Measurements from ENCODE around the gene TMEM131L.
"Not testable (repeated sequence)": the region's sequence is repeated elsewhere in the genome, so short reads cannot be mapped to it uniquely, and the experiment has no call there.

TMEM131L gene

DNA sequence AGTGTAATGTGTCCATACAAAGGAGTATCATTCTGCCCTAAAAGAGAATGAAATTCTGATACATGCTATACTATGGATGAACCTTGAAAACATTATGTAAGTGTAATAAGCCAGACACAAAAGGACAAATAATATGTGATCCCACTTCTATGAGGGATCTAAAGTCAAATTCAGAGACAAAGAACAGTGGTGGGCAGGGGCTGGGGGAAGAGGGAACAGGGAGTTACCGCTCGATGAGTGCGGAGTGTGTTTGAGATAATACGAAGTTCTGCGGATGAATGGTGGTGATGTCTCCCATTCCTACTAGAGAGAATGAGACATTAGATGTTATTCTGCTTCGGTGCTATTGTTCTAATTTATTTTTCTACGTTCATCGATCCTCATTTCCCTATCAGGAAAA, 171.9 kb downstream of the TMEM131L start:
- intact Hi-C loops (cut with DNase I) = no loop called here
- no peak for DNase-seq

DNA sequence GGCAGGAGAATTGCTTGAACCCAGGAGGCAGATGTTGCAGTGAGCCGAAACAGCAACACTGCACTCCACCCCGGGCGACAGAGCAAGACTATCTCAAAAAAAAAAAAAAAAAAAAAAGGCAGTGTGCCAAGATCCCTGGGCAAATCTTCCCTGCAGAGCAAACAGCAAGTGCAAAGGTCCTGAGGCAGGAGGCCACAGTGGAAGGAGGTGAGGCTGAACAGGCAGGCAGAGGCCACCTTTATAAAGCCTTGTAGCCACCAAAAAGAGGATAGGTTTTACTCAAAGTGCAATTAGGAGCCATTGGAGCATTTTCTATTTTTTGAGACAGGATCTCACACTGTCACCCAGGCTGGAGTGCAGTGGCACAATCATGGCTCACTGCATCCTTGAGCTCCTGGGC, 172.8 kb downstream of the TMEM131L start:
- DNase-seq = no peak
- intact Hi-C loops (cut with DNase I) = no loop called here

DNA sequence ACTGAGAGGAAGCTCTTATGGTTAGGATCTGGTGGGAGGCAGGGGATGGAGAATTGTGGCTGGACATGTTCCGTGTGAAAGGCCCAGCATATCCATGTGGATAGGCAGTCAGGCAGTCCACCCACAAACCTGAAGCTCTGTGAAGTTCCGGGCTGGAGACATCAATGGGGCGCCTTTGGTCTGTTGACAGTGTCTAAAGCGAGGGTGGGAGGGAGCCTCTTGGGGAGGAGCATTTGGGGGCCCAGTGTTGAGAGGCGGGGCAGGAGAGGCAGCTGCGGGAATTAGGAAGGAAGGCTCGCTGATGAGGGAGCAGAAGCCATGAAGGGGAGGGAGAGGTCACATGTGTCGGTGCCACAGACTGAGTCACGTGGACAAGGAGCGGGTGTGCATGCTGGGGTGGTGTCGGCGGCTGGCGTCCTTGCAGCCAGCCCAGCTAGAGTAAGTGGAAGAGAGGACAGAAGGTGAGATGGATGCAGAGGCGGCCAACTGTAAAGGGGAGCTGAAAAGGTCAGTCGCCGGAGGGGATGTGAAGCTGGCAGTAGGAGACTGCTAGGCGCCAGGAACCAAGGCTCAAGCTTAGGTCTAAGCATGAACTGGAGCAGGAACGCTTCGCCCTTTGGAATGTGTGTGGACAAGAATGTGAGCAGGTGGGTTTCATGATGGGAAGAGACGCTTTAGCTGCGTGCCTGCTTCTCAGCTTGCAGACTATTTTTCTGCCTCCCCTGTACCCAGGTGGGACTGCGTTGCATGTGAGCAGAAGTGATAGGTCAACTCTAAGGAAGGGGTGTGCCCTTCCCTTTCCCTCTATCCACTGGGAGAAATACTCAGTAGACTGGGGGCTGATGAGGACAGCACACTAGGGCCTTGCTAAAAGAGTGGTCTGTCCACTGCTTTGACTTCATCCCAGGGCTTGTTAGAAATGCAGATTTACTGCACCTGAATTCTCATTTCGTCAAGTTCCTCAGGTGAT, 174.0 kb downstream of the TMEM131L start:
- intact Hi-C loops (cut with DNase I) = loop anchor here (5.0 kb wide), 2 partner anchors 112 to 298 kb away; partner anchors contain the start of gene MND1
- DNase-seq = no peak

DNA sequence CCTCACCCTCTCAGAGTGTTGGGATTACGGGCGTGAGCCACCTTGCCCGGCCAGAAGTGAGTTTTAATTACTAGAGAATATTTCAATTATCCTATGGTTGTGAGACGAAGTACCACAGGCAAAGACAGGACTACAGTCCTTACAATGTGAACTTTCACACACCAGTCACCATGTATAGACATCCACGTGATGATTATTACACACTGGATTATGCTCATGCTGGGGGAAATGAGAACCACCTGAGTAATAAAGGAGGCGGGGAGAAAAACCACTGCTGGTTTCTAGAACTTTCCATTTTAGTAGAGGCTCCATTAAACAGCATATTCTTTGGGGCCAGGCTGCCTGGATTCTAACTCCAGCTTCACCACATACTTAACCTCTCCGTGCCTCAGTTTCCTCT, 175.4 kb downstream of the TMEM131L start:
- DNase-seq = no peak
- intact Hi-C loops (cut with DNase I) = loop anchor here (5.0 kb wide), 2 partner anchors 111 to 299 kb away; partner anchors contain the start of gene MND1

DNA sequence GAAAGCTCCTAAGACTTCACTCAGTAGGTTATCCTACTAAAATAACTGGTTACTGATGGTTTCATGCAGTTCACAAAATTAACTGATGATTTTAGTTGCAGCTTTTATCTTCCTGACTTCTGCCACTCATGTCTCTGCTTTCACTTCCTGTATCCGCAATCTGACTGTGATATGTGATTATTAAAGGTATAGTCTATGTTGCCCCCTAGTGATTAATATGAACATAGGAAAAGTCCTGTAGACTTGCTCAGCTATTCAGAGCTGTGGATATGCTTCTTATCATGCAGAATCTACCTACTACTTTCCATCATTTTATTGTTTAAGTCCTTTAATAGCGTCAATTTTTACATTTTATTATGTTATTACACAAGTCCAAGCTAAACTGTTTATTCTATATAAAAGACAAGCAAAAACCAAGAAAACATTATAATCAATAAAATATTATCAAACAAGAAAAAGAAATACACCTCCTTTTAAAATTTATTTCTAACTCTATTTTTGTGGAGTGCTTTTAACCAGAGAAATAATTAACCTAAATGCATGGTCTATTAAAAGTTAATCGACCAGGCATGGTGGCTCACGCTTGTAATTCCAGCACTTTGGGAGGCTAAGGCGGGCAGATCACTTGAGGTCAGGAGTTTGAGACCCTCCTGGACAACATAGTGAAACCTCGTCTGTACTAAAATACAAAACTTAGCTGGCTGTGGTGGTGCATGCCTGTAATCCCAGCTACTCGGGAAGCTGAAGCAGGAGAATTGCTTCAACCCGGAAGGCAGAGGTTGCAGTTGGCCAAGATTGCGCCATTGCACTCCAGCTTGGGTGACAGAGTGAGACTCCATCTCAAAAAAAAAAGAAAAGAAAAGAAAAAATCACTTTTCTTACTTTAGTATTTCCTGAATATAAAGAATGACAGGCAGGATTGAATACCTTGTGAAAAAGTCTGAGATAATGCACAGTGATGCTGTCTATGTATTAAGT, 177.5 kb downstream of the TMEM131L start:
- intact Hi-C loops (cut with DNase I) = loop anchor here (5.0 kb wide), 2 partner anchors 109 to 301 kb away; partner anchors contain the start of gene MND1
- no peak for DNase-seq

DNA sequence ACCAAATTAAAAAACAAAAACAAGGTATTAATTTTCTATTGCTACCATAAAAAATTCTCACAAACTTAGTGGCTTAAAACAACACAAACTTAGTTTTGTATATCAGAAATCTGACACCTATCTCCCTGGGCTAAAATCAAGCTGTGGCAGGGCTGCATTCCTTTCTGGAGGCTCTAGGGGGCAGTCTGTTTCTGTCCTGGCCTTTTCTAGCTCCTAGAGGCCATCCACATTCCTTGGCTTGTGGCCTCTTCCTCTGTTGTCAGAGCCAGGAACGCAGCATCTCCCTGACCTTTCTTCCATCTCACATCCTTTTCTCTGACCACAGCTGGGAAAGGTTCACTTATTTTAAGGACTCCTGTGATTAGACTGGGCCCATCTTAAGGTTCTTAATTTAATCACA, 179.0 kb downstream of the TMEM131L start:
- no peak for DNase-seq
- intact Hi-C loops (cut with DNase I) = no loop called here

DNA sequence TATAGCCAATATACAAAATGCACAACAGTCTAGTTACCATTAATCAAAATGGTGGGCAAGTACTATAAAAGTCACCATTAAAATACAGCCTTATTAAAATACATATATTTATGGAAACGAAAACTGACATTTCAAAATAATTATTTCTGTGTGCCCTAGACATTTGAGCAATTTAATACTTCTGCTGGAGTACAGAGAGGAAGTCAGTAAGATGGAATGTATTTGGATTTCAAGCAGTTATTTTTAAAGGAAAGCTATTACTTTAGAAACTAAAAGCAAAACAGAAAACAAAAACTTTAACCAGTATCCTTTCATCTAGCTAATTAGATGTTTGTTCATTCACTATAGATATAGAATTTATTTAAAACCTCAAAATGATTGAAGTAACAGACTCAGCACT, 180.1 kb downstream of the TMEM131L start:
- intact Hi-C loops (cut with DNase I) = no loop called here

DNA sequence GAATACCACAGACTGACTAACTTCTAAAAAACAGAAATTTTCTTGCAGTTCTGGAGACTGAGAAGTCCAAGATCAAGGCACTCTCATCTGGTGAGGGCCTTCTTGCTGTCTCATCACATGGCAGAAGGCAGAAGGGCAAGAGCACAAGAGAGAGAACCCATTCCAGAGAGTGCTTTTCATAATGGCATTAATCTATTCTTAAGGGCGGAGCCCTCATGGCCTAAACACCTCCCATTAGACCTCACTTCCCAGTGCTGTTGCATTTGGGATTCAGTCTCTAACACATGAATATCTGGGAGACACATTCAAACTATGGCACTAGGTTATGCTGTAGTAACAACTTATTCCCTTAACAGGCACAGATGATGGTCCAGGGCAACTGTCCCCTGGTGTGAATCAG, 180.8 kb downstream of the TMEM131L start:
- intact Hi-C loops (cut with DNase I) = no loop called here
- no peak for DNase-seq

More for the DNA sequence above, 180.1 kb downstream of the TMEM131L start:
- no peak for DNase-seq

DNA sequence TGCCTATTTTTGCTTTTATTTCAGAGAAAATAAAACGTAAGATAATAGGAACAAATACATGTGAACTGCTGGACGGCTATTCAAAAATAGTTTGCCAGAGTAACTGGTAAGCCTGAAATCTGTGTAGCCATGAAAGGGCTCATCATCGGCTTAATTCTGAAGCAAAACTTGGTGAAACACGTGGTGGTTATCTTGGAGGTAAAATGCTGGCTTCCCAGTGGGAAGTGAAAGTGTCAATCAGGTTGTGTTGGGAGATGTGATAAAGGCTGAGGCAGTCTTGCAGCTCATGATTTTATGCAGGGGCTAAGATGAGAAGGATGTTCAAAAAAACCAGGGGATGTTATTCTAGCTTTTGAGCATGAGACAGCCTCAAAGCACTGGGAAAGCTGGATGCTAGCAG, 181.8 kb downstream of the TMEM131L start:
- DNase-seq = no peak
- intact Hi-C loops (cut with DNase I) = no loop called here

DNA sequence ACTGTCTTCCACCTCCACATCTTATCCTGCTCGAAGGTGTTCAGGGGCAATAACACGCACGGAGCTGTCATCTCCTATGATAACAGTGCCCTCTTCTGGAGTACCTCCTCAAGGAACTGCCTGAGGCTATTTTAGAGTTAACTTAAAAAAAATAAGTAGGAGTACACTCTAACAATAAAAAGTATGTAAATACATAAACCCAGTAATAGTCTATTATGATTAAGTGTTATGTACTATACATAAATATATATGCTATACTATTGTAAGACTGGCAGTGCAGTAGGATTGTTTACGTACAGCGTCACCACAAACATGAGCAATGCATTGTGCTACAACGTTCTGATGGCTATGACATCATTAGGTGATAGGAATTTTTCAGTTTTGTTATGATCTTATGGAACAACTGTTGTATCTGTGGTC, 183.4 kb downstream of the TMEM131L start:
- DNase-seq = no peak
- intact Hi-C loops (cut with DNase I) = no loop called here

DNA sequence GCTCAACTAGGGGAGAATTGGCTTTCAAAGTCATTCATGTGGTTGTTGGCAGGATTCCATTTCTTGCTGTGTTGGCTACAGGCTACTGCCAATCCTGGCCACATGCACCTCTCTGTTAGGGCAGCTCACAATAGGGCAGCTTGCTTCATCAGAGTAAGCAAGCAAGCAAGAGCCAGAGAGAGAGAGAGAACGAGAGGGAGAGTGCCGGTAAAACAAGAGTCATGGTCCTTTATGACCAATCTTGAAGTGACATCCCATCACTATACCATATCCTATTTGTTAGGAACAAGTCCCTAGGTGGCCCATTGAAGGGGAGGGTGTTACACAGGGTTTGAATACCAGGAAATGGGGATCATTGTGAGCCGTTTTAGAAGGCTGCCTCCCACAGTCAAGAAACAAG, 185.0 kb downstream of the TMEM131L start:
- DNase-seq = no peak
- intact Hi-C loops (cut with DNase I) = no loop called here

DNA sequence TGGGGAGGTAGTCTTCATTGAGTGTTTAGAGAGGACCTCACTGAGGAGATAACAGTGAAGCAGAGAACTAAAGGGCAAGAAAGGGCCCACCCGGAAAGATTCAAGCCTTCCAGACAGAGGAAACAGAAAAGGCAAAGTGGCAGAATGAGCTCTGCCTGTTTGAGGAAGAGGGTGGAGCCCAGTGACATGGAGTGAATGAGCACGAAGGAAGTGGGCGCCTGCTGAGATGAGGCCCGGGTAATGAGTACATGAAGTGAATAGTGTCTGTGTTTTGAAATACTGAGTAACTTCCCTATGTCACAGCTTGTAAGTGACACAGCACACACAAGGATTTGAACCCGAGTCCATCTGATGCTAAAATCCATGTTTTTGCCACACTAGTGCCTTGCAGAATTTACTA, 185.4 kb downstream of the TMEM131L start:
- intact Hi-C loops (cut with DNase I) = no loop called here
- peak in 2 of 10 donors; percentile 30 to 44 for DNase-seq

DNA sequence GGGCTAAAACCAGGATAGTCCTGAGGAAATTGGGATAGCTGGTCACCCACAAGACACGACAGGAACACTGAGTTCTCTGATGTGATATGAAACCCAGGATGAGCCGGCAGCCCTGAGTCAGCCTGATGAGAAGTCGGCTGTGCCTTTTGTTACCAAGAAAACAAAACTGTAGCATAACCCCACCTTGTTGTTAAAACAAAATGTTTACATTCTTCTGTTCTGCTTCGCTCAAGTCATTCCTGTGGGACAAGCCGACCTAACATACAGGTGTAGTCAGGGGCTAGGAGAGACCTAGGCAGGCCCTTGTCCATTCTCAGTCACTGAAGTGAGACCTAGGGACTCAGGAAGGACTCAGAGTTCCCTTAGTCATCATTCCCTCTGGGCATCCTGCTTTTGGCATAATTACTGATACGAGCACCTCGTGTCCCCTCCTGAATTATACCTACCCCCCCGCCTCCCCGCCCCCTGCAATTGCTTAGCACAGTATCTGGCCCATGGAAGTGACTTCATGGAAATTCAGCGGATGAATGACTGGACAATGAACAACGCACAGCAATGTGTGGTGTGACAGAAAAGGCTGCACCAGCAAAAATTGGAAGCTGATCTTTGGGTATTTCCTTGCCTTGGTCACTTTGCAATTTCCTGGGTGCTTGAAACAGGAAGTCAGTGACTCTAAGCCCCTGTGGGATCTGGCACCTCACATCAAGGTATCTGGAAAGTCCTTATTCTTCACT, 186.1 kb downstream of the TMEM131L start:
- intact Hi-C loops (cut with DNase I) = no loop called here

DNA sequence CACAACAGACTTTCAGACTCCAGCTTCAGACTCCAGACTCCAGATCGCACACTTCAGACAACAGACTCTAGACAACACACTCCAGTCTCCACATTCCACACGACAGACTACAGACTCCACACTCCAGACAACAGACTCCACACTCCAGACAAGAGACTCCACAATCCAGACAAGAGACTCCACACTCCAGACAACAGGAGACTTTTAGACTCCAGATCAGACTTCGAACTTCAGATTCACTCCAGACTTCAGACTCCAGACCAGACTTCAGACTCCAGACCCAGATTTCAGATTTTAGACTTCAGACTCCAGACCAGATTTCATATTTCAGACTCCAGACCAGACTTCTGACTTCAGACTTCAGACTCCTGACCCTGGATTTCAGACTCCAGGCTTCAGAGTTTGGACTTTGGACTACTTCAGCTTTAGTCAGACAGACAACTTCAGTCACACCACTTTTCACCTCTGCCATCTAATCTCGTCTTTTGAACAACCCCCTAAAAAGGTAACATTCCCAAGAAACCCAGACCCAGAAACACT, 188.9 kb downstream of the TMEM131L start:
- intact Hi-C loops (cut with DNase I) = no loop called here
- no peak for DNase-seq

More for the DNA sequence above, 186.1 kb downstream of the TMEM131L start:
- DNase-seq = no peak

DNA sequence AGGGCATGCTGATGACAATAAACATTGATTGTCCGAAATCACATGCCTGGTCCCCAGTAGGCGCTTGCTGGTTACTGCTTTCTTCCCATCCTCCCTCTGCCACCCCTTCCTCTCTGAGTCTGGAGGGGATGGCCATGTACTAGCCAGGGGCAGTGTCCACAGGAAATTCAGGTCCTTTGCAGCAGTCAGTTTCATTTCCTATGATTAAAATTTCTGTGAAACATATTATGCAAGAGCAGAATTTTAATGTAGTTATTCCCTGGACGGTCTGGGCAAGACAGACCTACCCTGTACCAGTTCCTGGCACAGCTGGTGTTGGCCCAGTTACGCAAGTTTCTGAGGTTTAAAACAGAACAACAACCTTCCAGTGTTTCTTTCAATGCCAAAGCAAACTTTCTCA, 189.8 kb downstream of the TMEM131L start:
- peak in 1 of 10 donors; percentile 29 for DNase-seq
- intact Hi-C loops (cut with DNase I) = no loop called here

DNA sequence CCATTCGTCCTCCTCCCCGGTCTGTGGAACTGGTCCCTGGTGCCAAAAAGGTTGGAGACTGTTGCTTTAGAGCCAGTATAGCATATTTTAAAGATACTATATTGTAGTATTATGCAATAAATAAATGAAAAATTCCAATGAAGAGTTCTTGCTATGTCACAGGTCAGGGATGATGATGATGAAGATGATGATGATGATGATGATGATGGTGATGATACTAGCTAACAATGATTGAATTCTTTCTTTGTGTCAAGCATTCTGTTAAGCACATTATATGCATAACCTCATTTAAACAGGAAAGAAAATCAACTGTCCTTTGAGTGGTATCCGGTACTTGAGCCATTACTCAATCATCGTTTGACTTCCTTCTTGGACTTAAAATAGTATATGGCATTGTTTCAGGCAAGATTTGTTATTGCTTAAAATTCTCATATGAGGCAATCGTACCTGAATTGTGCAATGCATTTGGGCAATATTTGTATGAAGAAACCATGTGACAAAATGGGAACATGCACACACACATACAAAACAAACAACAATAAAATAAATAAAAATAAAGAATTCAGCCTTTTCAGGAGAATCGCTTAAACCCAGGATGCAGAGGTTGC, 195.2 kb downstream of the TMEM131L start:
- intact Hi-C loops (cut with DNase I) = no loop called here
- DNase-seq = no peak

DNA sequence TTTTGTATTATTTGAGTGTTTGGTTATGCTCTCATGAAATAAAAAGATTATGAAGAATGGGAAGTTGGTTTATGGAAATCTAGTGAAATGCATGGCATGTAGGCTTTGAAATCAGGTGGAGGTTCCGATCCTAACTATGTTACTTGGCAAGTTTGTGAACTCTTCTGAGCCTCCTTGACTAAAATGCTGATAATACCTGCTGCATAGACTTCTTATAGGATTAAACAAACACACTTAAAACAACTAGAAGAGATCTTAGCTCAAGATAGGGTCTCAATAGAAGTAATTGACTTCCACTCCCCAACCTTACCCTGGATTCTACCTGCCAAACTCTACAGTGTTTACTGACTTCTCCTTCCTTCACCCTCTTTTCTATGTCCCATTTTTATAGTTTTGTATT, 195.7 kb downstream of the TMEM131L start:
- intact Hi-C loops (cut with DNase I) = no loop called here
- no peak for DNase-seq

DNA sequence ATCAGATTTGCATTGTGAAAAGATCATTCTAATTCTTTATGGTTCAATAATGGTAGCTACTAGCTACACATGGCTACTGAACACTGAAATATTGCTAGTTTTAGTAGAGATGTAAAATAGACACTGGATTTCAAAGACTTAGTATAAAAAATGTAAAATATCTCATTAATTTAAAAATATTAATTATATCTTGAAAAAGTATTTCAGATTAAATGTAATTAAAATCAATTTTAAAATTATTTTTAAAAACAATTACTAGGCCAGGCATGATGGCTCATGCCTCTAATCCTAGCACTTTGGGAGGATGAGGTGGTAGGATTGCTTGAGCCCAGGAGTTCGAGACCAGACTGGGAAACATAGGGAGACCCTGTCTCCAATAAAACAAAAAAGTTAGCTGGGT, 197.5 kb downstream of the TMEM131L start:
- no peak for DNase-seq
- intact Hi-C loops (cut with DNase I) = no loop called here

DNA sequence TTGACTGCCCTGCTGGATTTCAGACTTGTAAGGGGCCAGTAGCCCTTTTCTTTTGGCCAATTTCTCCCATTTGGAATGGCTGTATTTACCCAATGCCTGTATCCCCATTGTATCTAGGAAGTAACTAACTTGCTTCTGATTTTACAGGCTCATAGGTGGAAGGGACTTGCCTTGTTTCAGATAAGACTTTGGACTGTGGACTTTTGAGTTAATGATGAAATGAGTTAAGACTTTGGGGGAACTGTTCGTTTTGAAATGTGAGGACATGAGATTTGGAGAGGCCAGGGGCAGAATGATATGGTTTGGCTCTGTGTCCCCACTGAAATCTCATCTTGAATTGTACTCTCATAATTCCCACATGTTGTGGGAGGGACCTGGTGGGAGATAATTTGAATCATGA, 200.3 kb downstream of the TMEM131L start:
- DNase-seq; intact Hi-C loops (cut with DNase I): not testable (repeated sequence)
